Suprapubic skin (tissue), 4 donors: ENCODE data around the gene HSP90B1. TPM values are rescaled to one million over a fixed set of nuclear protein-coding genes. Genes with fewer than 3 reads are reported as not detected.

Experiments
- DNase-seq, 2 donors: peaks; one replicate each; pipeline ENCODE4 v3.0.0-alpha.2; 2019; ENCODE audit warnings: low spot score in 2 of 2
- H3K27ac ChIP-seq: fragments of 200-600 bp; sonication (generic); one replicate; pipeline ENCODE4 v1.5.1; 2019
- H3K27me3 ChIP-seq: fragments of 200-600 bp; sonication (generic); one replicate; pipeline ENCODE4 v1.5.1; 2019
- H3K36me3 ChIP-seq: fragments of 200-600 bp; sonication (generic); one replicate; pipeline ENCODE4 v1.5.1; 2019
- H3K4me1 ChIP-seq: fragments of 200-600 bp; sonication (generic); one replicate; pipeline ENCODE4 v1.5.1; 2019
- H3K4me3 ChIP-seq: fragments of 200-600 bp; sonication (generic); one replicate; pipeline ENCODE4 v1.5.1; 2019; ENCODE audit warnings: mild to moderate bottlenecking
- H3K9me3 ChIP-seq: fragments of 200-600 bp; sonication (generic); one replicate; pipeline ENCODE4 v1.5.1; 2019
- EP300 ChIP-seq: sonication (generic); formaldehyde crosslinking; IDR thresholded peaks from one replicate; pipeline ENCODE4 v1.6.1; 2017; ENCODE audit warnings: antibody characterized with exemption
- POLR2A ChIP-seq, 2 donors: fragments of 450-650 bp; IDR thresholded peaks; one replicate each; pipeline ENCODE4 v1.6.1; 2017; ENCODE audit warnings: antibody characterized with exemption in 2 of 2, mild to moderate bottlenecking in 2 of 2, moderate library complexity in 2 of 2
- POLR2AphosphoS5 ChIP-seq, 3 donors: sonication (generic); formaldehyde crosslinking; IDR thresholded peaks; one replicate each; pipeline ENCODE4 v1.6.1; 2017; ENCODE audit warnings: antibody characterized with exemption in 3 of 3
- WGBS: methylation state at CpG from one replicate; pipeline ENCODE4 v1.1.5; 2018; 5-methylcytosine and 5-hydroxymethylcytosine counted together
- total RNA-seq, 4 donors: library from RNA; depleted of rRNA; stranded (reverse); fragments of >200 nt; gene quantifications; one replicate each; pipeline ENCODE4 v1.1.0, GENCODE V29; 2016
- TF ChIP-seq, protein P1 (sequence below), 2 donors: fragments of 200-600 bp in 1 of 2; fragments of 450-650 bp in 1 of 2; sonication (generic) in 1 of 2; IDR thresholded peaks; one replicate each; pipeline ENCODE4 v1.5.1; 2016 to 2019; ENCODE audit warnings: antibody characterized with exemption in 2 of 2, mild to moderate bottlenecking in 1 of 2, moderate library complexity in 1 of 2

HSP90B1 gene
- total RNA-seq, 4 donors from 2014 or later = 138 to 156 (median 141) TPM

DNA sequence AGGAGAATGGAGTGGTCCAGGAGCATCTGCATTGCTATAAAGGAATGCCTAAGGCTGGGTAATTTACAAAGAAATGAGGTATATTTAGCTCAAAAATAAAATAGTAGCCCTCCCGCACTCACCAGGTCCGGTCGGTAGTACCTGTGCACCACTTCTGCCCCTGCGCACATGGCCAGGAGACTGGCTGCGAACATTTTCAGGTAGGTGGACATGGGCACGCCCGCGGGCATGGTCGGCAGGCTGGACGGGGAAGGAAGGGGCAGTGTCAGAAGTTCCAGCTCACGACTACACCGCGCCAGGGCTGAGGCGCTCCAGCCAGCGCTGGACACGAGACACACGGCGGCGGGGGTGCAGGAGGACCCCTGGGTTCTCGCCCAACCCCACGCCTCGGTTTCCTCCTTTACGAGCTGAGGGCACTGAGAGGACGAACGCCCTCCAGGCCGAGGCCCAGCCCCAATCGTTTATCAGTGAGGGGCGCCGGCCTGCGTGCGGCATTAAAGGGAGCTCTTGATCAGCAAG lies 26.4 kb downstream of the HSP90B1 start:
- H3K36me3 ChIP-seq = peaks cover 28% of the 10 kb centered on the region
- peaks cover 20% of the 10 kb centered on the region for H3K4me1 ChIP-seq
- TF ChIP-seq, protein P1, sequence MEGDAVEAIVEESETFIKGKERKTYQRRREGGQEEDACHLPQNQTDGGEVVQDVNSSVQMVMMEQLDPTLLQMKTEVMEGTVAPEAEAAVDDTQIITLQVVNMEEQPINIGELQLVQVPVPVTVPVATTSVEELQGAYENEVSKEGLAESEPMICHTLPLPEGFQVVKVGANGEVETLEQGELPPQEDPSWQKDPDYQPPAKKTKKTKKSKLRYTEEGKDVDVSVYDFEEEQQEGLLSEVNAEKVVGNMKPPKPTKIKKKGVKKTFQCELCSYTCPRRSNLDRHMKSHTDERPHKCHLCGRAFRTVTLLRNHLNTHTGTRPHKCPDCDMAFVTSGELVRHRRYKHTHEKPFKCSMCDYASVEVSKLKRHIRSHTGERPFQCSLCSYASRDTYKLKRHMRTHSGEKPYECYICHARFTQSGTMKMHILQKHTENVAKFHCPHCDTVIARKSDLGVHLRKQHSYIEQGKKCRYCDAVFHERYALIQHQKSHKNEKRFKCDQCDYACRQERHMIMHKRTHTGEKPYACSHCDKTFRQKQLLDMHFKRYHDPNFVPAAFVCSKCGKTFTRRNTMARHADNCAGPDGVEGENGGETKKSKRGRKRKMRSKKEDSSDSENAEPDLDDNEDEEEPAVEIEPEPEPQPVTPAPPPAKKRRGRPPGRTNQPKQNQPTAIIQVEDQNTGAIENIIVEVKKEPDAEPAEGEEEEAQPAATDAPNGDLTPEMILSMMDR (IDR thresholded peaks at IDR 0.05) = no peak
- TF ChIP-seq EP300 (no peak), POLR2A (IDR thresholded peaks at IDR 0.05) (no peak), POLR2AphosphoS5 (IDR thresholded peaks at IDR 0.05) (no peak)
- 0% methylated on average over 5 of the region's 31 CpGs for WGBS
- no peaks in the 10 kb centered on the region for H3K27me3 ChIP-seq
- peak overlapping the region; percentile 87 for H3K27ac ChIP-seq
- H3K4me3 ChIP-seq = peak overlapping the region; percentile 79
- no peak for DNase-seq
- H3K9me3 ChIP-seq = no peaks in the 10 kb centered on the region

DNA sequence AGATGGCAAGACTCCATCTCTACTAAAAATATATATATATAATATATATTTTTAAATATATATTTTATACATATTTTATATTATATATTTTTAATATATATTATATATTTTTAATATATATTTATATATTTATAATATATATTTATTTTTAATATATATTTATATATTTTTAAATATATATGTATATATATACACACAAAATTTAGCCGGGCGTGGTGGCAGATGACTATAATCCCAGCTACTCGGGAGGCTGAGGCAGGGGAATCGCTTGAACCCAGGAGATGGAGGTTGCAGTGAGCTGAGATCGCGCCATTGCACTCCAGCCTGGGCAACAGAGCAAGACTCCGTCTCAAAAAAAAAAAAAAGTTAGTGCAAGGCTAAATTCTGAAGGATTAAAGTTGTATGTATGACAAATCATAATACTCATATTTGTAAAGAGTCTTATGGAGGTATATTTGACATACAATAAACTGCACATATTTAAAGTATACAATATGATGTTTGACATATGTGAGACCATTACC lies 27.7 kb downstream of the HSP90B1 start:
- TF ChIP-seq EP300 = no peak
- TF ChIP-seq, protein P1 (IDR thresholded peaks at IDR 0.05) = no peak
- no peak for DNase-seq
- Histone ChIP-seq H3K4me1 (peaks cover 20% of the 10 kb centered on the region), H3K4me3 (peak overlapping the region; percentile 79), H3K27ac (peak overlapping the region; percentile 87), H3K36me3 (peaks cover 15% of the 10 kb centered on the region), H3K9me3 (no peaks in the 10 kb centered on the region), H3K27me3 (no peaks in the 10 kb centered on the region)
- 90% methylated on average over 7 of the region's 7 CpGs for WGBS

DNA sequence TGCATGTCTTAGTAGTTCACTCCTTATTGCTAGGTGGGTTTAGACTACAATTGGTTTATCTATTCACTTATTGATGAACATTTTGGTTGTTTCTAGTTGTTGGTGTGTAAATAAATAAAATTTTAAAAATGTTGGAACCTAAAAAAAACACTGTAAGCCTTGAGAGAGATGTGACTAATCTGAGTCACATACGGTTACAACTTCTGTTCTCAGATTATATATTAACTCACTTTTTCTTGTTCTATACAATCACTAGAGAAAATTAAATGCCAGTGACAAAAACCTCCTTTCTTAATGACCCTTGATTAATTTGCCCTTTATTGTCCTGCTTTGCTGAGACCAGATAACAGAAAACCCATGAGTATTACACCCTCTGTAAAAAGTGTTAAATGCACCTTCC lies 28.4 kb downstream of the HSP90B1 start:
- WGBS = 74% methylated on average over 1 of the region's 1 CpG
- Histone ChIP-seq H3K36me3 (peaks cover 8% of the 10 kb centered on the region), H3K4me1 (peaks cover 24% of the 10 kb centered on the region), H3K27ac (no peak overlapping the region), H3K4me3 (no peak overlapping the region), H3K27me3 (no peaks in the 10 kb centered on the region), H3K9me3 (no peaks in the 10 kb centered on the region)
- no peak for TF ChIP-seq POLR2A (IDR thresholded peaks at IDR 0.05)
- no peak for TF ChIP-seq POLR2AphosphoS5 (IDR thresholded peaks at IDR 0.05)
- TF ChIP-seq EP300 = no peak
- TF ChIP-seq, protein P1 (IDR thresholded peaks at IDR 0.05) = no peak
- DNase-seq = no peak

DNA sequence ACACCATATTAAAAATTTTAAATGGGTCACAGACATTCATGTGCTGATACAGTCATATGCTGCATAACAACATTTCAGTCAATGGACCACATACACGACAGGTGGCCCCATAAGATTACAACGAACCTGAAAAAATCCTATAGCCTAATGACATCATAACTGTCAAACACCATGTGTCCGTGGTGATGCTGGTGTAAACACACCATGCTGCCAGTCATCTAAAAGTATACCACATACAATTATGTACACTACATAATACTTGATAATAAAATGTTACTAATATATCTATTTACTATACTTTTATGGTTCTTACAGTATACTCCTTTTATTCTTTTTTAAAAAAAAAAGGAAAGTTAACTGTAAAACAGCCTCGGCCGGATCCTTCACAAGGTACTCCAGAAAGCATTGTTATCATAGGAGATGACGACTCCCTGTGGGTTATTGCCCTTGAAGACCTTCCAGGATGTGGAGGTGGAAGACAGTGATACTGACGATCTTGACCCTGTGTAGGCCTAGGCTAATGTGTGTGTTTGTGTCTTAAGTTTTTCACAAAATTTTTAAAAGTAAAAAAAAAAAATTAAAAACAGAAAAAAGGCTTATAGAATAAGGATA lies 30.5 kb downstream of the HSP90B1 start:
- no peaks in the 10 kb centered on the region for H3K9me3 ChIP-seq
- peaks cover 33% of the 10 kb centered on the region for H3K4me1 ChIP-seq
- DNase-seq = no peak
- H3K27me3 ChIP-seq = no peaks in the 10 kb centered on the region
- 70% methylated on average over 7 of the region's 7 CpGs for WGBS
- TF ChIP-seq EP300 (no peak), POLR2A (IDR thresholded peaks at IDR 0.05) (no peak), POLR2AphosphoS5 (IDR thresholded peaks at IDR 0.05) (no peak)
- TF ChIP-seq, protein P1 (IDR thresholded peaks at IDR 0.05) = no peak
- no peak overlapping the region for H3K4me3 ChIP-seq
- no peaks in the 10 kb centered on the region for H3K36me3 ChIP-seq
- no peak overlapping the region for H3K27ac ChIP-seq

DNA sequence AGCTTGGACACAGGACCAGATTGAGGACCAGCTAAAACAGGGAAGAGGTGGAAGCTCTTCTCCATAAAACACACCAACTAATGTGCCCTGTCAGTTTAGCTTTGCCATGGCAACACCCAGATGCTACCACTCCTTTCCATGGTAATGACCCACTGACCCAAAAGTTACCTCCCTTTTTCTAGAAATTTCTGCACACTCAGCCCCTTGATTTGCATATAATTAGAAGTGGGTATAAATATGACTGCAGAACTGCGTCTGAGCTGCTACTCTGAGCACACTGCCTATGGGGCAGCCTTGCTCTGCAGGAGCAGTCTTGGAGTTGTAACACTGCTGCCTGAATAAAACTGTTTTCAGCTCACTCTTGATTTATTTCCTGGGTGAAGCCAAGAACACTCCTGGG lies 32.3 kb downstream of the HSP90B1 start:
- no peaks in the 10 kb centered on the region for H3K9me3 ChIP-seq
- no peak overlapping the region for H3K27ac ChIP-seq
- H3K4me3 ChIP-seq = no peak overlapping the region
- H3K27me3 ChIP-seq = no peaks in the 10 kb centered on the region
- H3K4me1 ChIP-seq = peaks cover 32% of the 10 kb centered on the region
- WGBS = 31% methylated on average over 1 of the region's 1 CpG
- TF ChIP-seq POLR2AphosphoS5 (IDR thresholded peaks at IDR 0.05) (no peak), POLR2A (IDR thresholded peaks at IDR 0.05) (no peak), EP300 (no peak)
- TF ChIP-seq, protein P1 (IDR thresholded peaks at IDR 0.05) = no peak
- H3K36me3 ChIP-seq = no peaks in the 10 kb centered on the region
- no peak for DNase-seq
